Measurements from ENCODE around the gene NOP9.

The NOP9 gene

DNA sequence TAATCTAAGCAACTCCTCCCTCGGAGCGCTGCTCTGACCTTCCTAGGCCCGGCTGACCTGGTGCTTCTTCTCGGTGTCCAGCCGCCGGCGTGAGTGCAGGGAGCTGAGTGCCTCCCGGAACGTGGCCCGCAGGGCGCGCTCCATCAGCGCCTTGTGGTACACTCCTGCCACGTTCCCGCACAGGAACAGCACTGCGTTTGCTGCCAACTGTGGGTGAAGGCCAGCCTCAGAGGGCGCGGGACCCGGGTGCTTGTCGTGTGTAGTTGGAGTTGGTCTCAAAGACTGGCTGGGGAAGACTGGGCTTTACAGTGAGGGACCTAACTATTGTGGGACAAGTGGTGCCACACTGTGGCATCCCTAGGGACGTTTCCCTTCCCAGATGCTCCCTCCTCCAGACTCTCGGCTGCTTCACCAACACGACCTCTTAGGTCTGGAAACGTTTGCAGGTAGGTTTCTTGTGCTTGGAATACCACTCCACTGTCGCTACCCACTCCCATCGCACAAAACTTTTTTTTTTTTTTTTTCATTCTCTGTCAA, 32.1 kb downstream of the NOP9 start:
- in situ Hi-C loops (cut with MboI; ENCODE audit: low sequenced_read_pairs, unreplicated experiment), result loop anchor here (25.0 kb wide), 1 partner anchor 356 kb away; no protein-coding TSS in a partner anchor
- TF ChIP-seq, protein P1, sequence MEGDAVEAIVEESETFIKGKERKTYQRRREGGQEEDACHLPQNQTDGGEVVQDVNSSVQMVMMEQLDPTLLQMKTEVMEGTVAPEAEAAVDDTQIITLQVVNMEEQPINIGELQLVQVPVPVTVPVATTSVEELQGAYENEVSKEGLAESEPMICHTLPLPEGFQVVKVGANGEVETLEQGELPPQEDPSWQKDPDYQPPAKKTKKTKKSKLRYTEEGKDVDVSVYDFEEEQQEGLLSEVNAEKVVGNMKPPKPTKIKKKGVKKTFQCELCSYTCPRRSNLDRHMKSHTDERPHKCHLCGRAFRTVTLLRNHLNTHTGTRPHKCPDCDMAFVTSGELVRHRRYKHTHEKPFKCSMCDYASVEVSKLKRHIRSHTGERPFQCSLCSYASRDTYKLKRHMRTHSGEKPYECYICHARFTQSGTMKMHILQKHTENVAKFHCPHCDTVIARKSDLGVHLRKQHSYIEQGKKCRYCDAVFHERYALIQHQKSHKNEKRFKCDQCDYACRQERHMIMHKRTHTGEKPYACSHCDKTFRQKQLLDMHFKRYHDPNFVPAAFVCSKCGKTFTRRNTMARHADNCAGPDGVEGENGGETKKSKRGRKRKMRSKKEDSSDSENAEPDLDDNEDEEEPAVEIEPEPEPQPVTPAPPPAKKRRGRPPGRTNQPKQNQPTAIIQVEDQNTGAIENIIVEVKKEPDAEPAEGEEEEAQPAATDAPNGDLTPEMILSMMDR (IDR thresholded peaks at IDR 0.05; ENCODE audit: borderline replicate concordance, control extremely low read depth, extremely low read depth, insufficient read depth, missing control alignments), result no peak
- DNase-seq (ENCODE audit: low spot score), result no peak

DNA sequence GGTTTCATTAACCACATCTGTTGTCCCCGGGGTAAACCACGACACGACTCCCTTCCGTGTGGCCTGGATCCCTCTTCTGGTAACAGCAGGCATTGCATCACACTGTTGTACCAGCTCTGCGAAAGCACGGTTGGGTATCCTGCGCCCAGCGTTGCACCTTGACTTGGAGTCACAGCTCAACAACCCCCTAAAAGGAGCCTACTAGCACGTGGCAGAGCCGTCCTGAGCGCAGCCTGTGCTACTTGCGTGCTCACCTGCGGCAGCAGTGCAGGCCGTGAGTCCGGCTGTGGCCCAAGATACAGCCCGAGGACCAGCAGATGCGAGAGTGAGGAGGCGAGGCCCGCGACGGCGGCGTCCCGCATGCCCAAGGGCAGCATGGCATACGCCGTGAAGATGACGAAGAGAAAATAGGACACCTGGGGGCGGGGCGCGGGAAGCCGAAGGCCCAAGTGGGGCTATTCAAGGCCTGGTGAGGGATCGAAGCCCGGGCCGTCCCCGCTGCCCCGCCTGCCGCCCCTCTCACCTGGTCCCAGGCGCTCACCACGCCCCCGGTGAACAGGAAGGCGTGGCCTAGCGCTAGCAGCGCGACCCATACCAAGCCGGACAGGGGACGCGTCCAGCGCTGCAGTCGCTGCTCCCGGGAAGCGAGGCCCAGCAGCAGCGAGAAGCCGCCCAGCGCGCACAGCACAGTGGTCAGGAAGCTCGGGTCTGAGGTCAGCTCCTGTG, 32.8 kb downstream of the NOP9 start:
- peak; percentile 93 for DNase-seq (ENCODE audit: low spot score)
- TF ChIP-seq, protein P1 (IDR thresholded peaks at IDR 0.05; ENCODE audit: borderline replicate concordance, control extremely low read depth, extremely low read depth, insufficient read depth, missing control alignments), result peak; percentile 73
- in situ Hi-C loops (cut with MboI; ENCODE audit: low sequenced_read_pairs, unreplicated experiment), result loop anchor here (25.0 kb wide), 1 partner anchor 355 kb away; no protein-coding TSS in a partner anchor

DNA sequence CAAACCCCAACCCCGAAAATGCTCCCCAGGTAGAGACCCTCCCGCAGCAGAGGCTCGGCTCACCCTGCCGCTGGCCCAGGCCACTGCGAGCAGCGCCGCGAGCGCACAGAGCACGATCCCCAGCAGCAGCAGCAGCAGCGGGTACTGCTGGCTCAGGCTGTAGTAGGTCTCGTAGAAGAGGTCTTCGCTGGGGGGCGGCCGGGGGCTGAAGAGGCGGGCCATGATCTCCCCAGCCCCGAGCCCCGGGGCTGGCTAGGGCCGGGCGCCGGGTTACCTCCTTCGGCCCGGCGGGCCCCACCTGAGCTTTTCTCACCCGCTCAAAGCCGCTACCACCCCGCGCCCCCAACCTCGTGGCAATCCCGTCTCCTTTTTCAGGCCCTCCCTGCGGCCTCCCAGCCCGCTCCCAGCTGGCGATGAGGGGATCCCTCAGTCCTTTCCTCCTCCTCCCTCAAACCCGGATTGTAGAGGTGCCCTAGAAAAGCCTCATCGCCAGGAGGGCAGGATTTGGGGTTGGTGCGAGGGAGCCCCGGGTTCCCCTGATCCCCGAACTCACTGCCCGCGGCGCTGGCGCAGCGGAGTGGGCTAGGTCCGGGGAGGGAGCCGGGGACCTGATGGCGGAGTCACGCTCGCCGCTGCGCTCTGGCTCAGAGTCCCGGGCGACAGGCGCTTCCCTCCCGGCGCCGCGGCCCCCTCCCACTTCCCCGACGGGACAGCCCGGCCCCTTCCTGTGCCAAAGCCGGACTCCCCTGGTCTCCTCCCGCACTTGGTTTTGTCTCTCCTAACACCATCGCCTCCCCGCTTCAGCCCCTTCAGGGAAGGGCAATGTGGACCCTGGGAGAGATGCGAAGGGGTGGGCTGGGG, 35.0 kb downstream of the NOP9 start, which contains the start of gene ADCY4:
Gene ADCY4, minus strand, starts transcription at position 641 of the 861 bp plus-strand sequence. Its CDS starts 419 bp downstream, at position 222.
- in situ Hi-C loops (cut with MboI; ENCODE audit: low sequenced_read_pairs, unreplicated experiment), result loop anchor here (25.0 kb wide), 1 partner anchor 353 kb away; no protein-coding TSS in a partner anchor
- TF ChIP-seq, protein P1 (IDR thresholded peaks at IDR 0.05; ENCODE audit: borderline replicate concordance, control extremely low read depth, extremely low read depth, insufficient read depth, missing control alignments), result no peak
- peak; percentile 52 for DNase-seq (ENCODE audit: low spot score)

DNA sequence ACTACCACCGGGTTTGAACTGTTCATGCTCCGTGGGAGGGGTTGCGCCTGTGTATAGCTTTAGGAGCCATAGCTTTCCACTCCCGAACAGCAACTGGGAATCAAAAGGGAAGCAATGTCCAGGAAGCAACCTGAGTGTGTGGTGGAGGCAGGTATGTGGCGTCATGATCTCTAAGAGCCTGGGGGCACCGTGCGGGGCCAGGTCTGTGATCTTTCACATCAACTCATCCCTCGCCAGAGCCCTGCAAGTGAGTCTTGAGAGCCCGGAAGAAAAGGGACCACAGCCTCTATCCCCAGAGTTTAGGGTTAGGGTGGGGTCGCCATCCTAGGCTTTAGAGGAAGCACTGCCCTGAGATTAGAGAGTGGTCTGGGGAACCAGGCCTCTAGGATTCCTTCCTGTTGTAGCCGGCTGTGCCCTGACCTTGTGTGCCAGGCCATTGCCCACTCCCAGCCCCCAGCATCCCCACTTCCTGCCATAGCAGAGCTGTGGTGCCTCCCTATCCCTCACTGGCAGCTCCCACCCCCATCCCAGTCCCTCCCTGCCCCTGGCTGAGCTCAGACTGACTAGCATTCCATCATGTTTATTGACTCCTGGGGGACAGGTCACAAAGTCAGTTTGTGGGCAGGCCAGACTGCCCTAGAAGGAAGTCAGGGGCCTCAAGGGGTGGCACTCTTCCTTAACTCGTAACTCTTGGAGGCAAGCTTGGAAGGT, 36.0 kb downstream of the NOP9 start:
- TF ChIP-seq, protein P1 (IDR thresholded peaks at IDR 0.05; ENCODE audit: borderline replicate concordance, control extremely low read depth, extremely low read depth, insufficient read depth, missing control alignments), result no peak
- peak; percentile 18 for DNase-seq (ENCODE audit: low spot score)
- in situ Hi-C loops (cut with MboI; ENCODE audit: low sequenced_read_pairs, unreplicated experiment), result loop anchor here (25.0 kb wide), 1 partner anchor 352 kb away; no protein-coding TSS in a partner anchor

DNA sequence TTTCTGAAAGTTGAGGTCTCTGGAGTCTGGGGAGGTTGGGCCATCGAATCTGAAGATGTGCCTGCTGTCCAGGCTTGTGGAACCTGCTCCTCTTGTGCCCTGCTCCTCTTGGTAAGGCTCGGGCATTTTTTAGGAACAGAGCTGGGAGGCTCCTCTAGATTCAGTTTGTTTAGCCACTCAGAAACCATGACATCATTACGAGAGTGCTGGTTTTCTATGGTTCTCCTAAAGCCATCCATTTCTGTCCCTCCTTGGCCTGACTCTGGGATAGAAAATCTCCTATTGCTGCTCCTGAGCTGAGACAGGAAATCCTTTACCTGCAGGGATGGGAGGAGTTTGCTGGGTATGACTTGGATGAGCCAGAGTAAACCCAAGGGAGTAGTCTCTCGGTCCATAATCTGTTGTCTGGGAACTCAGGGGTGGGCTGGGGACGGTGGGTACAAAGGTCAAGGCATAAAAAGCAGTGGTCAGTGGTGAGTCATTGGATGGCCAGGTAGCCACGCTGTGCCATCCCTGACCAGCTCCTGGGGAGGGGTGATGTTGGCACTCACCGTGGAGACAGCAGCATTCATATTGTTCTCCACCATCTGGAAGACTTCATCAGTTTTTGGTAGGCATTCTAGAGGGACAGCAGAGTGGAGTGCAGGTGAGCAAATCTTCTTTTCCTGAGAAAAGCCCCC, 37.6 kb downstream of the NOP9 start:
- DNase-seq (ENCODE audit: low spot score), result no peak
- in situ Hi-C loops (cut with MboI; ENCODE audit: low sequenced_read_pairs, unreplicated experiment), result loop anchor here (25.0 kb wide), 1 partner anchor 350 kb away; no protein-coding TSS in a partner anchor
- TF ChIP-seq, protein P1 (IDR thresholded peaks at IDR 0.05; ENCODE audit: borderline replicate concordance, control extremely low read depth, extremely low read depth, insufficient read depth, missing control alignments), result no peak

Measured in GM13976 (cell line).